Liver (tissue), 9 donors: ENCODE measurements around the gene GALNT8. TPM values are rescaled to one million over a fixed set of nuclear protein-coding genes. Genes with fewer than 3 reads are reported as not detected.

Experiments used
- DNase-seq: peaks from one replicate; pipeline ENCODE4 v3.0.0-alpha.2; 2017; ENCODE audit warnings: low spot score
- H3K27ac ChIP-seq, 2 donors: one replicate each; pipeline ENCODE4 v1.7.0; 2013; ENCODE audit warnings: inconsistent platforms in 2 of 2, low read length in 2 of 2, control low read depth in 1 of 2, low read depth in 1 of 2, mild to moderate bottlenecking in 1 of 2
- H3K27me3 ChIP-seq, 4 donors: one replicate each; pipeline versions ENCODE4 v1.6.1 to v1.7.0; 2013; ENCODE audit warnings: low read length in 3 of 4, inconsistent platforms in 1 of 4, mild to moderate bottlenecking in 1 of 4, moderate library complexity in 1 of 4; ENCODE audit not compliant: control insufficient read depth in 4 of 4, insufficient read depth in 4 of 4
- H3K36me3 ChIP-seq, 4 donors: one replicate each; pipeline versions ENCODE4 v1.6.1 to v1.7.0; 2013; ENCODE audit warnings: low read length in 3 of 4, mild to moderate bottlenecking in 3 of 4, low read depth in 1 of 4, moderate library complexity in 1 of 4; ENCODE audit not compliant: control insufficient read depth in 4 of 4, insufficient read depth in 3 of 4
- H3K4me1 ChIP-seq, 4 donors: one replicate each; pipeline versions ENCODE4 v1.6.1 to v1.7.0; 2013; ENCODE audit warnings: low read length in 3 of 4, mild to moderate bottlenecking in 3 of 4, moderate library complexity in 1 of 4; ENCODE audit not compliant: control insufficient read depth in 4 of 4, insufficient read depth in 4 of 4
- H3K4me3 ChIP-seq, 3 donors: one replicate each; pipeline versions ENCODE4 v1.6.1 to v1.7.0; 2013; ENCODE audit warnings: low read length in 3 of 3, control low read depth in 1 of 3, low read depth in 1 of 3, mild to moderate bottlenecking in 1 of 3
- H3K9ac ChIP-seq, 2 donors: one replicate each; pipeline ENCODE4 v1.7.0; 2013; ENCODE audit warnings: low read length in 2 of 2, mild to moderate bottlenecking in 2 of 2, moderate library complexity in 2 of 2, control low read depth in 1 of 2, low read depth in 1 of 2
- H3K9me3 ChIP-seq, 4 donors: one replicate each; pipeline versions ENCODE4 v1.6.1 to v1.7.0; 2013; ENCODE audit warnings: low read length in 3 of 4; ENCODE audit not compliant: control insufficient read depth in 4 of 4
- EGR1 ChIP-seq, 2 donors: IDR thresholded peaks; 2 replicates each; pipeline ENCODE4 v1.6.1; 2016 to 2018; ENCODE audit warnings: antibody characterized with exemption in 2 of 2, low read depth in 2 of 2
- FOXA1 ChIP-seq: IDR thresholded peaks from 2 replicates; pipeline ENCODE4 v1.6.1; 2016; ENCODE audit warnings: antibody characterized with exemption
- FOXA2 ChIP-seq: IDR thresholded peaks from 2 replicates; pipeline ENCODE4 v1.6.1; 2016; ENCODE audit warnings: antibody characterized with exemption
- GABPA ChIP-seq, 2 donors: IDR thresholded peaks in 1 of 2; conservative IDR thresholded peaks in 1 of 2; 2 replicates each; pipeline ENCODE4 v1.6.1; 2016; ENCODE audit warnings: antibody characterized with exemption in 2 of 2, mild to moderate bottlenecking in 1 of 2, moderate library complexity in 1 of 2
- HNF4A ChIP-seq, 2 donors: conservative IDR thresholded peaks; 2 replicates each; pipeline ENCODE4 v1.6.1; 2016; ENCODE audit warnings: antibody characterized with exemption in 2 of 2, mild to moderate bottlenecking in 2 of 2
- HNF4G ChIP-seq: IDR thresholded peaks from 2 replicates; pipeline ENCODE4 v1.6.1; 2016; ENCODE audit warnings: antibody characterized with exemption
- JUND ChIP-seq, 2 donors: IDR thresholded peaks; 2 replicates each; pipeline ENCODE4 v1.6.1; 2016; ENCODE audit warnings: antibody characterized with exemption in 2 of 2
- NR2F2 ChIP-seq: IDR thresholded peaks from 2 replicates; pipeline ENCODE4 v1.6.1; 2016; ENCODE audit warnings: antibody characterized with exemption
- RAD21 ChIP-seq, 2 donors: IDR thresholded peaks; 2 replicates each; pipeline ENCODE4 v1.6.1; 2016; ENCODE audit warnings: antibody characterized with exemption in 2 of 2, mild to moderate bottlenecking in 2 of 2
- RXRA ChIP-seq, 2 donors: IDR thresholded peaks; 2 replicates each; pipeline ENCODE4 v1.6.1; 2017 to 2018; ENCODE audit warnings: antibody characterized with exemption in 2 of 2, mild to moderate bottlenecking in 1 of 2
- SP1 ChIP-seq: IDR thresholded peaks from 2 replicates; pipeline ENCODE4 v1.6.1; 2018; ENCODE audit warnings: antibody characterized with exemption, mild to moderate bottlenecking
- YY1 ChIP-seq: IDR thresholded peaks from 2 replicates; pipeline ENCODE4 v1.6.1; 2016; ENCODE audit warnings: antibody characterized with exemption, mild to moderate bottlenecking
- WGBS: extraction: QIAGEN DNeasy Blood & Tissue Kit; methylation state at CpG from one replicate; pipeline ENCODE4 v1.1.7; 2013; 5-methylcytosine and 5-hydroxymethylcytosine counted together
- polyA plus RNA-seq, 2 donors: library from polyadenylated mRNA; stranded (reverse) in 1 of 2; unstranded in 1 of 2; fragments of 200-250 nt in 1 of 2; fragments of >200 nt in 1 of 2; fragmentation: Nextera tagmentation in 1 of 2; extraction: Ambion mirVana in 1 of 2; gene quantifications; one replicate each; pipeline versions ENCODE4 v1.2.1 to v1.2.3, GENCODE V29; 2013 to 2015
- total RNA-seq, 2 donors: library from RNA; depleted of rRNA; stranded (reverse); fragments of >200 nt; gene quantifications; one replicate each; pipeline ENCODE4 v1.2.3, GENCODE V29; 2014
- TF ChIP-seq, protein P1 (sequence below): fragments of 150-350 bp; IDR thresholded peaks from 2 replicates; pipeline ENCODE4 v1.5.1; 2017; ENCODE audit warnings: improper control_type of control experiment, low read depth, low read length; ENCODE audit not compliant: missing input control
- TF ChIP-seq, protein P2 (sequence below): IDR thresholded peaks from 2 replicates; pipeline ENCODE4 v1.6.1; 2016; ENCODE audit warnings: antibody characterized with exemption, mild to moderate bottlenecking
- TF ChIP-seq, protein P3 (sequence below): IDR thresholded peaks from 2 replicates; pipeline ENCODE4 v1.6.1; 2016; ENCODE audit warnings: antibody characterized with exemption
- TF ChIP-seq, protein P4 (sequence below): IDR thresholded peaks from 2 replicates; pipeline ENCODE4 v1.6.1; 2016; ENCODE audit warnings: antibody characterized with exemption
- donor health status: healthy.
- donor health status: healthy.
- donor health status: healthy.
- donor health status: healthy.
- donor health status: healthy.

GALNT8 gene
- total and polyA plus RNA-seq, 4 donors = 0.03 to 0.25 (median 0.19) TPM; not detected in 1

DNA sequence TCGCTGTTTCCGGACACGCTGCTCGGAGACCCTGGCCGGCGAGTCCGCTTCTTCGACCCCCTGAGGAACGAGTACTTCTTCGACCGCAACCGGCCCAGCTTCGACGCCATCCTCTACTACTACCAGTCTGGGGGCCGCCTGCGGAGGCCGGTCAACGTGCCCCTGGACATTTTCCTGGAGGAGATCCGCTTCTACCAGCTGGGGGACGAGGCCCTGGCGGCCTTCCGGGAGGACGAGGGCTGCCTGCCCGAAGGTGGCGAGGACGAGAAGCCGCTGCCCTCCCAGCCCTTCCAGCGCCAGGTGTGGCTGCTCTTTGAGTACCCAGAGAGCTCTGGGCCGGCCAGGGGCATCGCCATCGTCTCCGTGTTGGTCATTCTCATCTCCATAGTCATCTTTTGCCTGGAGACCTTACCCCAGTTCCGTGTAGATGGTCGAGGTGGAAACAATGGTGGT lies 90.0 kb downstream of the GALNT8 start:
- TF ChIP-seq FOXA2 (no peak), GABPA (IDR thresholded peaks at IDR 0.05 in 1 of 2, conservative IDR thresholded peaks at IDR 0.05 in 1 of 2) (no peak), FOXA1 (no peak), YY1 (no peak), HNF4G (no peak), JUND (IDR thresholded peaks at IDR 0.05) (no peak), RAD21 (IDR thresholded peaks at IDR 0.05) (no peak), SP1 (no peak), NR2F2 (no peak), EGR1 (IDR thresholded peaks at IDR 0.05; ENCODE audit: low read depth in 2 of 2) (no peak), RXRA (IDR thresholded peaks at IDR 0.05) (no peak), HNF4A (conservative IDR thresholded peaks at IDR 0.05) (no peak)
- TF ChIP-seq, protein P1, sequence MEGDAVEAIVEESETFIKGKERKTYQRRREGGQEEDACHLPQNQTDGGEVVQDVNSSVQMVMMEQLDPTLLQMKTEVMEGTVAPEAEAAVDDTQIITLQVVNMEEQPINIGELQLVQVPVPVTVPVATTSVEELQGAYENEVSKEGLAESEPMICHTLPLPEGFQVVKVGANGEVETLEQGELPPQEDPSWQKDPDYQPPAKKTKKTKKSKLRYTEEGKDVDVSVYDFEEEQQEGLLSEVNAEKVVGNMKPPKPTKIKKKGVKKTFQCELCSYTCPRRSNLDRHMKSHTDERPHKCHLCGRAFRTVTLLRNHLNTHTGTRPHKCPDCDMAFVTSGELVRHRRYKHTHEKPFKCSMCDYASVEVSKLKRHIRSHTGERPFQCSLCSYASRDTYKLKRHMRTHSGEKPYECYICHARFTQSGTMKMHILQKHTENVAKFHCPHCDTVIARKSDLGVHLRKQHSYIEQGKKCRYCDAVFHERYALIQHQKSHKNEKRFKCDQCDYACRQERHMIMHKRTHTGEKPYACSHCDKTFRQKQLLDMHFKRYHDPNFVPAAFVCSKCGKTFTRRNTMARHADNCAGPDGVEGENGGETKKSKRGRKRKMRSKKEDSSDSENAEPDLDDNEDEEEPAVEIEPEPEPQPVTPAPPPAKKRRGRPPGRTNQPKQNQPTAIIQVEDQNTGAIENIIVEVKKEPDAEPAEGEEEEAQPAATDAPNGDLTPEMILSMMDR = no peak
- TF ChIP-seq, protein P2, sequence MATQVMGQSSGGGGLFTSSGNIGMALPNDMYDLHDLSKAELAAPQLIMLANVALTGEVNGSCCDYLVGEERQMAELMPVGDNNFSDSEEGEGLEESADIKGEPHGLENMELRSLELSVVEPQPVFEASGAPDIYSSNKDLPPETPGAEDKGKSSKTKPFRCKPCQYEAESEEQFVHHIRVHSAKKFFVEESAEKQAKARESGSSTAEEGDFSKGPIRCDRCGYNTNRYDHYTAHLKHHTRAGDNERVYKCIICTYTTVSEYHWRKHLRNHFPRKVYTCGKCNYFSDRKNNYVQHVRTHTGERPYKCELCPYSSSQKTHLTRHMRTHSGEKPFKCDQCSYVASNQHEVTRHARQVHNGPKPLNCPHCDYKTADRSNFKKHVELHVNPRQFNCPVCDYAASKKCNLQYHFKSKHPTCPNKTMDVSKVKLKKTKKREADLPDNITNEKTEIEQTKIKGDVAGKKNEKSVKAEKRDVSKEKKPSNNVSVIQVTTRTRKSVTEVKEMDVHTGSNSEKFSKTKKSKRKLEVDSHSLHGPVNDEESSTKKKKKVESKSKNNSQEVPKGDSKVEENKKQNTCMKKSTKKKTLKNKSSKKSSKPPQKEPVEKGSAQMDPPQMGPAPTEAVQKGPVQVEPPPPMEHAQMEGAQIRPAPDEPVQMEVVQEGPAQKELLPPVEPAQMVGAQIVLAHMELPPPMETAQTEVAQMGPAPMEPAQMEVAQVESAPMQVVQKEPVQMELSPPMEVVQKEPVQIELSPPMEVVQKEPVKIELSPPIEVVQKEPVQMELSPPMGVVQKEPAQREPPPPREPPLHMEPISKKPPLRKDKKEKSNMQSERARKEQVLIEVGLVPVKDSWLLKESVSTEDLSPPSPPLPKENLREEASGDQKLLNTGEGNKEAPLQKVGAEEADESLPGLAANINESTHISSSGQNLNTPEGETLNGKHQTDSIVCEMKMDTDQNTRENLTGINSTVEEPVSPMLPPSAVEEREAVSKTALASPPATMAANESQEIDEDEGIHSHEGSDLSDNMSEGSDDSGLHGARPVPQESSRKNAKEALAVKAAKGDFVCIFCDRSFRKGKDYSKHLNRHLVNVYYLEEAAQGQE = no peak
- TF ChIP-seq, protein P3, sequence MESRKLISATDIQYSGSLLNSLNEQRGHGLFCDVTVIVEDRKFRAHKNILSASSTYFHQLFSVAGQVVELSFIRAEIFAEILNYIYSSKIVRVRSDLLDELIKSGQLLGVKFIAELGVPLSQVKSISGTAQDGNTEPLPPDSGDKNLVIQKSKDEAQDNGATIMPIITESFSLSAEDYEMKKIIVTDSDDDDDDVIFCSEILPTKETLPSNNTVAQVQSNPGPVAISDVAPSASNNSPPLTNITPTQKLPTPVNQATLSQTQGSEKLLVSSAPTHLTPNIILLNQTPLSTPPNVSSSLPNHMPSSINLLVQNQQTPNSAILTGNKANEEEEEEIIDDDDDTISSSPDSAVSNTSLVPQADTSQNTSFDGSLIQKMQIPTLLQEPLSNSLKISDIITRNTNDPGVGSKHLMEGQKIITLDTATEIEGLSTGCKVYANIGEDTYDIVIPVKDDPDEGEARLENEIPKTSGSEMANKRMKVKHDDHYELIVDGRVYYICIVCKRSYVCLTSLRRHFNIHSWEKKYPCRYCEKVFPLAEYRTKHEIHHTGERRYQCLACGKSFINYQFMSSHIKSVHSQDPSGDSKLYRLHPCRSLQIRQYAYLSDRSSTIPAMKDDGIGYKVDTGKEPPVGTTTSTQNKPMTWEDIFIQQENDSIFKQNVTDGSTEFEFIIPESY = no peak
- TF ChIP-seq, protein P4, sequence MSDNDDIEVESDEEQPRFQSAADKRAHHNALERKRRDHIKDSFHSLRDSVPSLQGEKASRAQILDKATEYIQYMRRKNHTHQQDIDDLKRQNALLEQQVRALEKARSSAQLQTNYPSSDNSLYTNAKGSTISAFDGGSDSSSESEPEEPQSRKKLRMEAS = no peak
- Histone ChIP-seq H3K9ac (no peak overlapping the region), H3K9me3 (no peaks in the 10 kb centered on the region), H3K4me3 (no peak overlapping the region), H3K27ac (no peak overlapping the region), H3K27me3 (peaks cover 0 to 11% (median 7%) of the 10 kb centered on the region in 4 donors), H3K36me3 (no peaks in the 10 kb centered on the region), H3K4me1 (peaks cover 0 to 9% (median 3%) of the 10 kb centered on the region in 4 donors)
- DNase-seq = no peak
- WGBS = 24% methylated on average over 34 of the region's 34 CpGs
